GM20000 (cell line): Measurements from ENCODE around the gene PPP1R12B.

Experiments used
- DNase-seq: peaks from one replicate; pipeline ENCODE4 v3.0.0; 2012; ENCODE audit warnings: low spot score
- CTCF ChIP-seq: IDR thresholded peaks from 2 replicates; pipeline ENCODE4 v1.5.1; 2012; ENCODE audit warnings: mild to moderate bottlenecking, control low read depth; ENCODE audit errors: extremely low read depth, missing control alignments

Gene PPP1R12B

GRCh38 chr1:202586018-202586821 lies 237.7 kb downstream of the PPP1R12B start:
- DNase-seq: peak; percentile 28
- no peak for TF ChIP-seq CTCF

- no peak for DNase-seq
- no peak for TF ChIP-seq CTCF
Measured at GRCh38 chr1:202586871-202587270, 238.4 kb downstream of the PPP1R12B start.

GRCh38 chr1:202587859-202588485 lies 239.5 kb downstream of the PPP1R12B start:
- no peak for TF ChIP-seq CTCF
- no peak for DNase-seq

GRCh38 chr1:202588503-202589189 lies 240.1 kb downstream of the PPP1R12B start:
- TF ChIP-seq CTCF: no peak
- DNase-seq: no peak

- DNase-seq: no peak
- TF ChIP-seq CTCF: no peak
Measured at GRCh38 chr1:202589190-202589930, 240.9 kb downstream of the PPP1R12B start.

- no peak for TF ChIP-seq CTCF
- DNase-seq: no peak
Measured at GRCh38 chr1:202590126-202590525, 241.6 kb downstream of the PPP1R12B start.
